ENCODE data around the gene GLI3.

Gene GLI3

DNA sequence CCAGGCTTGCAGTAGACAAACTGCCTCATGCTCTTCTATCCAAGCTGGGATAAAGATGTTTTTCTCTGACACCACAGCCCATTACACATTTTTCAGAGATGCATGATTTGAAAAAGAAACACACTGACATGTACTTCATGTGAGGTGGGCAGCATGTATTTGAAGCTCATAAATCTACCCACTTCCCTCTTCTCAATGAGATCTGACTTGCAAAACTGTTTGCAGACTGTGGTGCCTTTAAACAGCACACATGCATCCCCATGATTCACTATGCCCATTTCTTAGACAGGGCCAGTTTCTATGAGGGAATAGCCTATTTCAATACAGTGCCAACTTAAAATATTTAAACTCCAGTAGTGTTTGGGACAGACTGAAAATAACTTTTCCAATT is 109.8 kb downstream of the GLI3 start:
- DNase-seq (ENCODE audit: low spot score), result no peak
- H3K4me3 ChIP-seq (ENCODE audit: severe bottlenecking), result no peak overlapping the region
- no peaks in the 10 kb centered on the region for H3K9me3 ChIP-seq (ENCODE audit: severe bottlenecking)
- no peak for ATAC-seq (ENCODE audit: low read depth)
- no peak overlapping the region for H3K27ac ChIP-seq (ENCODE audit: poor library complexity, severe bottlenecking)
- H3K36me3 ChIP-seq (ENCODE audit: low read depth), result no peaks in the 10 kb centered on the region
- TF ChIP-seq, protein P1, sequence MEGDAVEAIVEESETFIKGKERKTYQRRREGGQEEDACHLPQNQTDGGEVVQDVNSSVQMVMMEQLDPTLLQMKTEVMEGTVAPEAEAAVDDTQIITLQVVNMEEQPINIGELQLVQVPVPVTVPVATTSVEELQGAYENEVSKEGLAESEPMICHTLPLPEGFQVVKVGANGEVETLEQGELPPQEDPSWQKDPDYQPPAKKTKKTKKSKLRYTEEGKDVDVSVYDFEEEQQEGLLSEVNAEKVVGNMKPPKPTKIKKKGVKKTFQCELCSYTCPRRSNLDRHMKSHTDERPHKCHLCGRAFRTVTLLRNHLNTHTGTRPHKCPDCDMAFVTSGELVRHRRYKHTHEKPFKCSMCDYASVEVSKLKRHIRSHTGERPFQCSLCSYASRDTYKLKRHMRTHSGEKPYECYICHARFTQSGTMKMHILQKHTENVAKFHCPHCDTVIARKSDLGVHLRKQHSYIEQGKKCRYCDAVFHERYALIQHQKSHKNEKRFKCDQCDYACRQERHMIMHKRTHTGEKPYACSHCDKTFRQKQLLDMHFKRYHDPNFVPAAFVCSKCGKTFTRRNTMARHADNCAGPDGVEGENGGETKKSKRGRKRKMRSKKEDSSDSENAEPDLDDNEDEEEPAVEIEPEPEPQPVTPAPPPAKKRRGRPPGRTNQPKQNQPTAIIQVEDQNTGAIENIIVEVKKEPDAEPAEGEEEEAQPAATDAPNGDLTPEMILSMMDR (IDR thresholded peaks at IDR 0.05; ENCODE audit: poor library complexity, severe bottlenecking), result no peak
- H3K27me3 ChIP-seq (ENCODE audit: insufficient read depth, poor library complexity, severe bottlenecking), result no peaks in the 10 kb centered on the region
- no peaks in the 10 kb centered on the region for H3K4me1 ChIP-seq (ENCODE audit: insufficient read depth, poor library complexity, severe bottlenecking)

DNA sequence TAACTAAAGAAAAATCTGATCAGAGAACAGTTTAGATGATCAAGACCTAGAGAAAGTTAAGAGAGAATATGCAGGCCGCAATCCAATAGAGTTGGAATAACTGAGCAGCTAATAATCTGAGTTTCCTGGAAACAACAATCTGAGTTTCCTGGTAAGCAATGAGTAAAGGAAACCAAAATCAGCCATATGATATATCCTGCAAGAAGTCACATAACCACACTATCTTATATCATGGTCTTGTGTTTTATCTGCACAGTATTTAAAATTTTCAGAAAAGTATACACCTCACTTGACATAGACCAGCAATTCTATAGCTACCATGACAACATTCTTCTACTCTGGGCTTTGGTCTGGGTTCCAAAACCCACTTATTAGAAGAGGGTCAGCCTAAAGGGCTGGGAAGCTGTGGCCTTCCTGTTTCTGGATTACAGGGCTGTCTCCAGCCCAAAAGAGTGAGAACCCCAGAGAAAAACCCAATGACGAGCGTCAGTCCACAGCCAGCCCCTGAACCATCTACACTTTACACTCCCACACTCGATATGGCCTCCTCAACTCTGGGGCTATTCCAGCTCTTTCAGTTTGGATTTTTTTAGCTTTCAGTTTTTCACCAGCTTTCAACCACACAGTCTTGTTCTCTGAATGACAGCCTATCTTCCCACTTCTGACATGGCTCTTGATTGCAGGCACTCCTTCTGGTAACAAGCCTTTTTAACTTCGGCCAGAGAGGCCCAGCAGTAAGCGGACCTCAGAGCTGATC is 110.4 kb downstream of the GLI3 start:
- no peaks in the 10 kb centered on the region for H3K27me3 ChIP-seq (ENCODE audit: insufficient read depth, poor library complexity, severe bottlenecking)
- H3K4me3 ChIP-seq (ENCODE audit: severe bottlenecking), result no peak overlapping the region
- H3K4me1 ChIP-seq (ENCODE audit: insufficient read depth, poor library complexity, severe bottlenecking), result no peaks in the 10 kb centered on the region
- H3K9me3 ChIP-seq (ENCODE audit: severe bottlenecking), result no peaks in the 10 kb centered on the region
- no peak overlapping the region for H3K27ac ChIP-seq (ENCODE audit: poor library complexity, severe bottlenecking)
- TF ChIP-seq, protein P1 (IDR thresholded peaks at IDR 0.05; ENCODE audit: poor library complexity, severe bottlenecking), result no peak
- no peak for DNase-seq (ENCODE audit: low spot score)
- no peak for ATAC-seq (ENCODE audit: low read depth)
- no peaks in the 10 kb centered on the region for H3K36me3 ChIP-seq (ENCODE audit: low read depth)

DNA sequence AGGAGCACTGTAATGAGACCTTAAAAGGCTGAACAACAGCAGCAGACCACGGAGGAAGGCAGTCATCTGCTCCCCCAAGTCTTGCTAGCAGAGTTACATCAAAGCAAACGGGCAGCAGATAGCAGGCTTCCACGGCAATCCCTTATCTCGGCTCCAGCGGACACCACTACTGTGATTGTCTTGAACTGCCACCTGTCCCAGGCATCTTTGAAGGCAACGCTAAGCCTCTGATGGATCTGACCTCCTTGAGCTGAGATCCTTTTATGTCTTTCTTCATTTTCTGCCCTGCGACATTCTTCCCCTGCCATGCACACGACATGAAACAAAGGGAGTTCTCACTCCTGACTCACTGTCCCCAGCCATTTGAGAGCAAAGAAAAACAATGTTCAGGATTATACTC is 111.7 kb downstream of the GLI3 start:
- no peaks in the 10 kb centered on the region for H3K4me1 ChIP-seq (ENCODE audit: insufficient read depth, poor library complexity, severe bottlenecking)
- no peak overlapping the region for H3K27ac ChIP-seq (ENCODE audit: poor library complexity, severe bottlenecking)
- no peak for ATAC-seq (ENCODE audit: low read depth)
- no peak for DNase-seq (ENCODE audit: low spot score)
- H3K4me3 ChIP-seq (ENCODE audit: severe bottlenecking), result no peak overlapping the region
- TF ChIP-seq, protein P1 (IDR thresholded peaks at IDR 0.05; ENCODE audit: poor library complexity, severe bottlenecking), result no peak
- H3K27me3 ChIP-seq (ENCODE audit: insufficient read depth, poor library complexity, severe bottlenecking), result no peaks in the 10 kb centered on the region
- H3K9me3 ChIP-seq (ENCODE audit: severe bottlenecking), result no peaks in the 10 kb centered on the region
- no peaks in the 10 kb centered on the region for H3K36me3 ChIP-seq (ENCODE audit: low read depth)

DNA sequence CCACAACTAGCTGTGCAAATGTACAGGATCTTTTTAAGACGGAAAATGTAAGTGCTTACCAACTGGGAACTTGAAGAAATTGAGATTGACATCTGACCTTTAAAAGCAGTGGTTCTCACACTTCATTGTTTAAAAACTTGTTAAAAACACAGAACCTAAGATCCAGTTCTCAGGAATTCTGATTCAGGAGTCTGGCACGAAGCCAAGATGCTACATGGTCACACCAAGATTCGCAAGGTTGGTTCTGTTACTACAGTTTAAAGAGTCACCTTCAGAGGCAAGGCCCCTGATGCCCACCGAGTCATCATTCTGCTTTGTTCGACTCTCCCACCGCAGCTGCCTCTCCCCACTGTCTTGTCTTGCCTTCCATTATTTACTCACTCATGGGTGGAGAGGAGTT is 113.3 kb downstream of the GLI3 start:
- Histone ChIP-seq H3K4me1 (ENCODE audit: insufficient read depth, poor library complexity, severe bottlenecking) (no peaks in the 10 kb centered on the region), H3K4me3 (ENCODE audit: severe bottlenecking) (no peak overlapping the region), H3K27me3 (ENCODE audit: insufficient read depth, poor library complexity, severe bottlenecking) (no peaks in the 10 kb centered on the region), H3K9me3 (ENCODE audit: severe bottlenecking) (no peaks in the 10 kb centered on the region), H3K27ac (ENCODE audit: poor library complexity, severe bottlenecking) (no peak overlapping the region), H3K36me3 (ENCODE audit: low read depth) (no peaks in the 10 kb centered on the region)
- ATAC-seq (ENCODE audit: low read depth) (no peak), DNase-seq (ENCODE audit: low spot score) (no peak)
- TF ChIP-seq, protein P1 (IDR thresholded peaks at IDR 0.05; ENCODE audit: poor library complexity, severe bottlenecking), result no peak

DNA sequence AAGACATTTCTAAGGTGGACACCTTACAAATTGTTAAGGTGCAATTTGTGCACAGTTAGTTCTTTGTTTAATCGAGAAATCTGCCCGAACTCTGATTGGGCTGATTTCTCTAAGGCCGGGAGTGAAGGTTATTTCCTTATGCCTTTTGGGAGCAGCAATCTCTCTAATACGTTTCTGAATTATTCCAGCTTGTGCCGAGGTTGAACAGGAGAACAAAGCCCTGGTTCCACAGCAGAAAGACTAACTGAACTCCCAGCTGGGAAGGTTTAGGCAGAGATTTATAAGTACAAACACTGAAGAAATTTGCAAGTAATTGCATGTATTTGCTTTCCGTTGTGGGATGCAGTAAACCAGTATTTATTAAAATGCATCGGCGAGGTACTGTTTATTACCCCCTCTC is 116.8 kb downstream of the GLI3 start:
- Histone ChIP-seq H3K4me3 (ENCODE audit: severe bottlenecking) (no peak overlapping the region), H3K27me3 (ENCODE audit: insufficient read depth, poor library complexity, severe bottlenecking) (no peaks in the 10 kb centered on the region), H3K4me1 (ENCODE audit: insufficient read depth, poor library complexity, severe bottlenecking) (no peaks in the 10 kb centered on the region), H3K36me3 (ENCODE audit: low read depth) (no peaks in the 10 kb centered on the region), H3K27ac (ENCODE audit: poor library complexity, severe bottlenecking) (no peak overlapping the region), H3K9me3 (ENCODE audit: severe bottlenecking) (no peaks in the 10 kb centered on the region)
- TF ChIP-seq, protein P1 (IDR thresholded peaks at IDR 0.05; ENCODE audit: poor library complexity, severe bottlenecking), result no peak
- DNase-seq (ENCODE audit: low spot score) (no peak), ATAC-seq (ENCODE audit: low read depth) (no peak)

Data from RWPE2 (cell line).